ENCODE data around the gene FIBP. TPM values are rescaled to one million over a fixed set of nuclear protein-coding genes. Genes with fewer than 3 reads are reported as not detected.

Gene FIBP
- total RNA-seq, 1 experiment from 2014 or later = 221 TPM

- peak; percentile 13 for ATAC-seq
- peak overlapping the region; percentile 72 for H3K4me3 ChIP-seq (ENCODE audit: low read length)
- peak overlapping the region; percentile 48 for H3K9ac ChIP-seq (ENCODE audit: low read length)
- no peaks in the 10 kb centered on the region for H3K27me3 ChIP-seq (ENCODE audit: low read length)
- no peaks in the 10 kb centered on the region for H3K9me3 ChIP-seq (ENCODE audit: low read length)
- ChIA-PET CTCF (interaction anchor here (0.6 to 1.1 kb wide), 3 partner anchors 9 to 32 kb away, joined by 3 to 5 read pairs (median 3); partner anchors contain the start of gene FOSL1), POLR2A (ENCODE audit: unreplicated experiment) (interaction anchor here (0.6 to 4.5 kb wide), 14 partner anchors 9 to 527 kb away, joined by 3 to 35 read pairs (median 5); partner anchors contain the start of genes C11orf68, FOSL1, MUS81 and NEAT1)
- peaks cover 33% of the 10 kb centered on the region for H4K20me1 ChIP-seq (ENCODE audit: low read length)
- TSS peak; percentile 39 for BruUV-seq (replicated peaks)
- no peaks in the 10 kb centered on the region for H3K9me2 ChIP-seq (replicated peaks; ENCODE audit: low read length)
- peaks cover 34% of the 10 kb centered on the region for H3K36me3 ChIP-seq (ENCODE audit: low read depth, low read length)
- intact Hi-C loops (cut with micrococcal nuclease) = loop anchor here (2.0 kb wide), 1 partner anchor 19 kb away; no protein-coding TSS in a partner anchor
- H3K4me2 ChIP-seq (ENCODE audit: low read length) = peak overlapping the region; percentile 96
- H2AFZ ChIP-seq (ENCODE audit: low read length) = no peak overlapping the region
- peaks cover 45% of the 10 kb centered on the region for H3F3A ChIP-seq (ENCODE audit: low read length, unreplicated experiment)
- peaks cover 49% of the 10 kb centered on the region for H3K79me2 ChIP-seq (ENCODE audit: low read length)
- peak; percentile 68 for TF ChIP-seq CTCF (conservative IDR thresholded peaks at IDR 0.05; ENCODE audit: low read depth, low read length)
- no peak for TF ChIP-seq EZH2phosphoT487 (IDR thresholded peaks at IDR 0.05; ENCODE audit: borderline replicate concordance, low read length)
- no peak for TF ChIP-seq EZH2 (IDR thresholded peaks at IDR 0.05; ENCODE audit: low read length, unreplicated experiment)
- H3K27ac ChIP-seq (ENCODE audit: low read length) = peak overlapping the region; percentile 58
- peaks cover 52% of the 10 kb centered on the region for H3K4me1 ChIP-seq (ENCODE audit: insufficient read depth, low read length)
- peak; percentile 95 for DNase-seq
Measured at GRCh38 chr11:65891219-65892136, 3.2 kb upstream of the FIBP start.

- ATAC-seq = peak; percentile 23
- CTCF ChIA-PET = interaction anchor here (0.9 to 1.2 kb wide), 4 partner anchors 10 to 31 kb away, joined by 3 to 7 read pairs (median 4); partner anchors contain the start of gene FOSL1
- TF ChIP-seq EZH2phosphoT487 (IDR thresholded peaks at IDR 0.05; ENCODE audit: borderline replicate concordance, low read length) (peak; percentile 99), EZH2 (IDR thresholded peaks at IDR 0.05; ENCODE audit: low read length, unreplicated experiment) (no peak), CTCF (conservative IDR thresholded peaks at IDR 0.05; ENCODE audit: low read depth, low read length) (peak; percentile 31; the same call in 1 of the 2 replicates)
Measured at GRCh38 chr11:65890324-65891218, 2.3 kb upstream of the FIBP start, which contains the start of gene CCDC85B. Gene CCDC85B, plus strand, starts transcription at chr11:65890673. Its CDS starts 111 bp downstream, at chr11:65890784.

More at GRCh38 chr11:65890324-65891218, 2.3 kb upstream of the FIBP start, which contains the start of gene CCDC85B:
- peak within 1 kb of the TSS; percentile 72 for H3K4me3 ChIP-seq (ENCODE audit: low read length)
- peak; percentile 99 for DNase-seq
- peak within 1 kb of the TSS; percentile 96 for H3K4me2 ChIP-seq (ENCODE audit: low read length)
- peak within 1 kb of the TSS; percentile 58 for H3K27ac ChIP-seq (ENCODE audit: low read length)
- peaks cover 36% of the 10 kb centered on the region for H3F3A ChIP-seq (ENCODE audit: low read length, unreplicated experiment)
- intact Hi-C loops (cut with micrococcal nuclease) = loop anchor here (2.0 kb wide), 1 partner anchor 20 kb away; no protein-coding TSS in a partner anchor
- H4K20me1 ChIP-seq (ENCODE audit: low read length) = peaks cover 24% of the 10 kb centered on the region
- BruUV-seq (replicated peaks) = no TSS peak
- H3K4me1 ChIP-seq (ENCODE audit: insufficient read depth, low read length) = peaks cover 44% of the 10 kb centered on the region
- no peaks in the 10 kb centered on the region for H3K9me2 ChIP-seq (replicated peaks; ENCODE audit: low read length)
- H3K9me3 ChIP-seq (ENCODE audit: low read length) = no peaks in the 10 kb centered on the region
- peaks cover 49% of the 10 kb centered on the region for H3K79me2 ChIP-seq (ENCODE audit: low read length)
- POLR2A ChIA-PET (ENCODE audit: unreplicated experiment) = interaction anchor here (0.6 to 4.5 kb wide), 19 partner anchors 10 to 590 kb away, joined by 3 to 35 read pairs (median 5); partner anchors contain the start of genes C11orf68, DPP3, FOSL1 and MUS81
- no peaks in the 10 kb centered on the region for H3K27me3 ChIP-seq (ENCODE audit: low read length)
- peak within 1 kb of the TSS; percentile 48 for H3K9ac ChIP-seq (ENCODE audit: low read length)
- peaks cover 30% of the 10 kb centered on the region for H3K36me3 ChIP-seq (ENCODE audit: low read depth, low read length)
- H2AFZ ChIP-seq (ENCODE audit: low read length) = no peak within 1 kb of the TSS
